NAMALWA (cell line): ENCODE data around the gene ETFB.

ENCODE experiments used
- DNase-seq: peaks from one replicate; pipeline ENCODE4 v3.0.0-alpha.2; 2015; ENCODE audit warnings: low spot score

Gene ETFB

DNA sequence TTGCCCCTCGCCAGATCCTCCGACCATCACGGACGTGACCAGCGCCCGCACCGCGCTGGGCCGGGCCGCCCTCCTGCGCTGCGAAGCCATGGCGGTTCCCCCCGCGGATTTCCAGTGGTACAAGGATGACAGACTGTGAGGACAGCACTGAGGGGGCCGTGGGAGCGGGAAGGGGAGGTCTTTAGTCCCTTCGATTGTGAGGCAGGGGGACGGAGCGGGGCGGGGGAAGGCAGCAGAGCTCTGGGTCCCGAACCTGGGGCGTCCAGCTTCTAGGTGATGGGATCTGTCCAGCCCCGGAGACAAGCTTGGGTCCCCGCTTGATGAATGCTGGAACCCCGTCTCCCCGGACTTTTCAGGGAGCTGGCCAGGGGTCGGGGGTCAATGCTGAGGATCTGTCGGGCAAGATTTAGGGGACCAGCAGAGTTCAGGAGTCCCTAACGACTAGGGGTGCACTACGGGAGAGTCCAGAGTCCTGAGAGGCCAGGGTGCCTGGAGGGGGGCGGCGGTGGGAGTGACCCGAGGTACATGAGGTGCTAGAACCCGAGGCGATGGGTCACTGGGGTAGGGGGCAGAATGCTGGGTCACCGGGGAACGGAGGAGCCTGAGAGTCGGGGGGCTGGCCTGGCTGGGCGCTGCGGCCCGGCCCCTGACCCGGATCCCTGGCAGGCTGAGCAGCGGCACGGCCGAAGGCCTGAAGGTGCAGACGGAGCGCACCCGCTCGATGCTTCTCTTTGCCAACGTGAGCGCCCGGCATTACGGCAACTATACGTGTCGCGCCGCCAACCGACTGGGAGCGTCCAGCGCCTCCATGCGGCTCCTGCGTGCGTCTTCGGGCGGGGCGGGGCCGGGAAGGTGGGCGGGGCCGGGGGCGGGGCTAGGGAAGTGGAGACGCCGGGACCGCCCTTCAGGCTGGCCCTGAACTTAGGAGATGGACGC lies 38.9 kb downstream of the ETFB start:
- DNase-seq: no peak

DNA sequence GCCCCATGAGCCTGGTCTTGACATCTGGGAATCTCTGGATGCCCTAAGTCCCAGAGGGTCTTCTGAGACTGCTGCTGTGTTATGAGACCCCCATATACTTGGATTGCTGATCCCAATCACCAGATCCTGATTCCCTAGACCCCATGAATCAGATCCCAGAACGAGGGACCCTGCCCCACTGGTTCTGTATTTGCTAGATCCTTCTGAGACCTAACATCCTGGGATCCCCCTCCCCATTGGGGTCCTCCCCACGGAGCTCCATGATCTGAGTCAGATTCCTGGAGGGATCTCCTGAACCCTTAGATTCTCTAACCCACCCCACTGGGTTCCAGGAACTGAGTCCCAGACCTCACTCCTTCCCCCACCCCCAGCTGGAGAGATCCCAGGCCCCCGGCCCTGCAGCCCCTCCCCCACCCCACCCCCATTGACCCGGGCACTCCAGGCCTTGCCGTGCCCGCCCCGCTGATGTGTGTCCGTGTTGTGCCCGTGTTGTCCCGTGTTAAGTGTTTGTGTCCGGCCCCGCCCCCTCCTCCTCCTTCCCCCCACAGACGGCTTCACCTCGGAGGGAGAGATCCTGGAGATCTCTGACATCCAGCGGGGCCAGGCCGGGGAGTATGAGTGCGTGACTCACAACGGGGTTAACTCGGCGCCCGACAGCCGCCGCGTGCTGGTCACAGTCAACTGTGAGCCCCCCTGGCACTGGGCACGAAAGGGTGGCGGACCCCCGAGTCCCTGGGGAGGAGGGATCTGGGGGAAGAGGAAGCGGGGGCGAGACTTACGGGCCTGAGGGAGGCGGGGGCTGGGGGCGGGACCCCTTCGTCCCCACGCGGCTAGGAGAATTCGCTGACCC lies 39.7 kb downstream of the ETFB start:
- DNase-seq: no peak

DNA sequence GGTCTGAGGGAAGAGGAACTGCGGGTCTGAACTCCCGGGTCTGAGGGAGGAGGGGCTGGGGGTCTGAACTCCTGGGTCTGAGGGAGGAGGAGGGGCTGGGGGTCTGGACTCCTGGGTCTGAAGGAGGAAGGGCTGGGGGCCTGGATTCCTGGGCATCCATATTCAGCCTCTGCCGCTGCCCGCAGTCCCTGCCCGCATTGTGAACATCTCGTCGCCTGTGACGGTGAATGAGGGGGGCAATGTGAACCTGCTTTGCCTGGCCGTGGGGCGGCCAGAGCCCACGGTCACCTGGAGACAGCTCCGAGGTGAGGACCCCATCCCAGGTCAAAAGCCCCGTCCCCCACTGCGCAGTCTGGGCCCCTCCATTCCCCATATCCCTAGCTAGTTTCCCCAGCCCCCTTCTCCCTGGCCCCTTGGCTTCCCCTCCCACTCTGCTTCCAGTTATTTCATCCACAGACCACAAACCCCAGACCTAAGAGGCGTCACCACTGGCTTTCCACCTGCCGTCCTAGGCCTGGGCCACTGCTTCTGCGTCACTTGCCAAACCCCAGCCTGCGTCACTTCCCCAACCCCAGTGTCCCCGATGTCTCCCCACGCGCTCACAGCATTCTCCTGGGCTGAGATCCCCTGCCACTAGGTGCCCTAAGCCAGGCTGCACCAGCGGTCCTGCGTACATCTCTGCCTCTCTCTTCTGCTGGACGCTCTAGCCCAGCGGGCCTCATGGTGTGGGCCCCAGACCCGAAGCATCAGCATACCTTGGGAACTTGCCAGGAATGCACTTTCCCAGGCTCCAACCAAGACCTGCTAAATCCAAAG lies 40.8 kb downstream of the ETFB start:
- no peak for DNase-seq

DNA sequence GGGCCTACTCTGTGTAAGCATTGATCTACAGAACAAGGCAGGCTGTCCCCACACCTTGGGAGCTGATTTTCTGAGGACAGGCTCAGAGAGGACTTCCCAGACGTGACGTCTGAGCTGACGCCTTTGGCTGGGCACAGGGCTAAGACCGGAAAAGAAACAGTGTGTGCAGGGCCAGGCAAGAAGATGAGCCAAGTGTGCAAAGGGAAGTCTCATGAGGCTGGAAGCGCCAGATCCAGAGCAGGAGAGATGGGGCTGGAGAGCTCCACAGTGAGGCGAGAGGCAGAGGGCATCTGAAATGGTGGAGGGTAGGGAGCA lies 42.1 kb downstream of the ETFB start:
- DNase-seq: no peak

DNA sequence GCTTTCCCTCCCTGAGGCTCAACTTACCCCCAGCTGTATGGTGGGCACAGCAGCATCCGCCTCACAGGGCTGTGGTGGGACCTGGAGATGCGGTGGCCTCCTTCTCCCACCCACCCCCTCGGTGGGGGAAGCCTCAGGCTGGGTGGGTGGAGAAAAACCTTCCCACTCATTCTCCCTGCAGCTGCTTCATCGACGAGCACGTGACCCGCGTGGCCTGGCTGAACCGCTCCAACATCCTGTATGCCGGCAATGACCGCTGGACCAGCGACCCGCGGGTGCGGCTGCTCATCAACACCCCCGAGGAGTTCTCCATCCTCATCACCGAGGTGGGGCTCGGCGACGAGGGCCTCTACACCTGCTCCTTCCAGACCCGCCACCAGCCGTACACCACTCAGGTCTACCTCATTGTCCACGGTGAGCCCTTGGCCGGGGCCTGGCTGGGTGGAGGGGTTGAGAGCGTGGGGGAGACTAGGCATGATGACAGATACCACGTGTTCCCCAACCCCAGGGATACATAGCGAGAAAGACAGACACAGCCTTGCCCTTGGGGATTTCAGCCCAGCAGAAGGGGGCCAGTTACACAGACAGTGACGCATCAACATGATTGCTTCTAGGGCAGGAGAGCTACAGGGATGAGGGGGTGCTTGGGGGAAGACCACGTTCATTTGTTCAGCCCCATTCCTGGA lies 42.6 kb downstream of the ETFB start:
- no peak for DNase-seq

DNA sequence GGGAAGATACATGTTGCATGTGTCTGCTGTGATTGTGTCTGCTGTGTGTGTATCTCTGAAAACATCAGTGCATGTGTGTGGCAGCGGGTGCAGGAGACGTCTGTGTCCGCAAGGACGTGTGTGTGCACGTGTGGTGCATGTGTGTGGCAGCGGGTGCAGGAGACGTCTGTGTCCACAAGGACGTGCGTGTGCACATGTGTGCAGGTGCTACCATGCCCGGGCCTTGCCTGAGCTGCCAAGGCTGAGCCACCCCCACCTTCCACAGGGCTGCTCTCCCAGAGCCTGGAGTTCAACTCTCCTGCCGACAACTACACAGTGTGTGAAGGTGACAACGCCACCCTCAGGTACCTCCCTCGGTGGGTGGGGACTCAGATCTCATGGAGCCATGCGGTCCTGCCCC lies 44.4 kb downstream of the ETFB start:
- DNase-seq: no peak

DNA sequence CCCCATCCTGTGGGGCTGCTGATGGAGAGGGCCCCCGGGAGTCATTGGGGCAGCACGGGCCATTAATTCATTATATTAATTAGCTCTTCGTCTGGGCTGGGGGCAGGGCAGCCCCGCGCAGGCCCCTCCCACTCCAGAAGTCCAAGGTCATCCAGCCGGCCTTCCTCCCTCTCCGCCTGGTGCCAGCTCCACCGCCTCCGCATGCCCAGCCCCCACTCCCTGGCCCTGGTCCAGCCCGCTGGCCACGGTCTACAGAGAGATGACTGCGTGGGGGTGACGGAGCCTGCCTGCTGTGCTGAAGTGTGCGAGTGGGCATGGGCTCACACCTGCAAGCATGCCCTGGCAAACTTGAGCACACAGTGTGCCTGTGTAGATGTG lies 45.9 kb downstream of the ETFB start:
- DNase-seq: no peak

DNA sequence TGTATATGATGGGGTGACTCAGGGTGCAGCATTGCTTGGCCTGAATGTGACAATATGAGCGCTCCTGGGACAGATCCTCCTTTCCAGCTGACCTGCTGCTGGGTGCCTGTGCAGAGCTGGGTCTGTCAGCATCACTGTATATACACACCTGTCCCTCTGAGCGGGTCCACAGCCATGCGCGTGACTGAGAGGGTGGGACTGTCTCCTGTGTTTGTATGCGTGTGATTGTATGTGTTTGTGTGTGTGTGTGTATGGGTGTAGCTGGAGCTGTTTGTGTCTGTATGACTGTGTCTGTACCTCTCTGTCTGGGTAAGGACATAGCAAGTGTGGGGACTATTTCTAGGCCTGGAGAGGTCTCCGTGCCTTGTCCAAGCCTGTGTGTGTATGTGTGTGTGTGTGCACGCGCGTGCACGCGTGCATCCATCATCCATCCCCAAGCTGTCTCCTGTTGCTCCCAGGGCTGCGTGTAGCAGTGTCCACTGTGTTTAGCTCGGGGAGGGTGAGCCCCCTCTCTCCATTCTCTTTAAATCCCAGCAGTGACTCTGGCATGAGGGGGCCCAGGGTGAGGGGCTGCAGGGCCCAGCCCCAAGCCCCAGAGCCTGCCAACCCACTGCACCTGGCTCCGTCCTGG lies 46.4 kb downstream of the ETFB start:
- no peak for DNase-seq

DNA sequence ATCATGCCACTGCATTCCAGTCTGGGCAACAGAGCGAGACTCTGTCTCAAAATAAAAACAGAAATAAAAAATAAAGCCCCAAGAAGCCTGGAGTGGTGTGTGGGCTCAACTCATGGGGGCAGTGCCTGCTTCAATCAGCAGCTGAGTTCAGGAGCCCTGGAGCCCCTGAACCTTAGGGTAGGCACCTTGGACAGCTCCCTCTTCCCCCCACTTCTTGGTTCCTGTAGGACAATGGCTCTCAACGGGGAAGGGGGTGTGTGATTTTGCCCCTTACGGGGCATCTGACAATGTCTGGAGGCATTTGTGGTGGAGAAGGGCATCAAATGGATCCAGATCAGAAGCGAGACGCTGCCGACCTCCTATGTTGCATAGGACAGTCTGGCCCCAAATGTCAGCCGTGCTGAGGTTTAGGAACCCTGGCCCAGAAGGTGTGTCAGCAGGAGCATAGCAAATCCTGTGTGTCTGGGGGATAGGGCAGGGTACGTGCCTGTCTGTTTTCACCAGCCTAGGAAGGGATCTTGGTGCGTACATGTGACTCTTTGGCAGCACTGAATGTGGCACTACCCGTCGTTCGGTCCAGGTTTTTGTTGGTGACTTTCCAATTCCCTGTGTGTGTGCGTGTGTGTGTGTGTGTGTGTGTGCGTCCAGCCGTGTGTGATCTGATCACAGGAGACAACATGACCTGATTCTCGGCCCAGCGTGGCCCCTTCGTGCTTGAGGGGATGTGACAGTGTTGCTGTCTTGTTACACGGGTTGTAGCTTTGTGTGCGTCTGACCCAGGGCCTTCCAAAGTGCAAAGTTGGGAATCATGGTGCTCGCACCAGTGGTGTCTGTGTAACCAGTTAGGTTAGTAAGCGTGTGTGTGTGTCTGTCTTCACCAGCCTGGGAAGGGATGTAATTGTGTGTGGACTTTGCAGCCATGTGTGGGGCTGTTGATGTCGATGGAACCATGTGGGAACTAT lies 47.2 kb downstream of the ETFB start:
- DNase-seq: no peak

DNA sequence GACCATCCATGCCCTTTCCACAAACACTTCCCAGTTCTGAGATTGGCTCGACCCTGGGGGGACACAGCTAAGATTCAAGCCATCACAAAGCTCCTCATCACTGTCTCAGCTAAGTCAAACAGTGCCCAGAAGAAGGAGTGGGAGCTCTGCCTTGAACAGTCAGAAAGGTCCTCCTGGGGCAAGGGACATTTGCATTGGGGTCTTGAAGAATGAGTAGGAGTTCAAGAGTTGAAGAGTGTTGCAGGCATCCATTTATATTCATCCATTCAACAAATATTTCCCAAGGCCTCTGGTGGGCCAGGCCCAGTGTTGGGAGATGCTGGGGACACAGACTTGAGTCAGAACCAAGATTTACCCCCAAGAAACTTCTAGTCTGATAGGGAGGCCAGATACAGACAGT lies 48.2 kb downstream of the ETFB start:
- no peak for DNase-seq

DNA sequence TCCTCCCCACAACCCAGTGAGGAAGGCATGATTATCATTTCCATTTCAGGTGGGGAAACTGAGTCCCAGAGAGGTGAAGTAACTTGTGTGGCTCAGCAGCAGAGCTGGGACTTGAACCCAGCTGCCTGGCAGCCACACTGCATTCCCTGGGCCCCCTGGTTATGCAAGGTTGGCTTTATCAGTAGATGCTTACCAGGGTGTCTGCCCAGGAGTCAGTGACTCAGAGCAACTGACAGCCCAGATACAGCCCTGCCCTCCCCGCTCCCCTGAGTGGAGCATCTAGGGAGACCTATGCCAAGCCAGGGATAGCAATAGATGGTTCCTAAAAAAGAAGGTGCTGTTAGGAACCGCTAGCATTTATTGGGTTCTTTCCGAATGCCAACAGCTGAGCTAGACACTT lies 48.8 kb downstream of the ETFB start:
- no peak for DNase-seq

DNA sequence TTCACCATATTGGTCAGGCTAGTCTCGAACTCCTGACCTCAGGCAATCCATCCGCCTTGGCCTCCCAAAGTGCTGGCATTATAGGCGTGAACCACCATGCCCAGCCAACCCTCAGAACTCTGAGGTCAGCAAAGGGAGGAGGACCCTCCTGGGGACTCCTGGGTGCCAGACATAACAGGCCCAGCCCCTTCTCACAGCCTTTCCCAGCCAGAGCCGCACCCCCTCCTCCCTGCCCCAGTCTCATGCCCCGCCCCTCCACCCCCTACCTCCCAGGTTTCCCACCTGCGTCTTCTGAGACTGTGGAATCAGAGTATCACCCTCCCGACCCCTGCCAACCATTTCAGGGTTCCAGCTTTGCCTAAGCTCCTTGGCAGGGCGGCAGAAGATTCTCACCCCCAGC lies 49.5 kb downstream of the ETFB start:
- DNase-seq: no peak

DNA sequence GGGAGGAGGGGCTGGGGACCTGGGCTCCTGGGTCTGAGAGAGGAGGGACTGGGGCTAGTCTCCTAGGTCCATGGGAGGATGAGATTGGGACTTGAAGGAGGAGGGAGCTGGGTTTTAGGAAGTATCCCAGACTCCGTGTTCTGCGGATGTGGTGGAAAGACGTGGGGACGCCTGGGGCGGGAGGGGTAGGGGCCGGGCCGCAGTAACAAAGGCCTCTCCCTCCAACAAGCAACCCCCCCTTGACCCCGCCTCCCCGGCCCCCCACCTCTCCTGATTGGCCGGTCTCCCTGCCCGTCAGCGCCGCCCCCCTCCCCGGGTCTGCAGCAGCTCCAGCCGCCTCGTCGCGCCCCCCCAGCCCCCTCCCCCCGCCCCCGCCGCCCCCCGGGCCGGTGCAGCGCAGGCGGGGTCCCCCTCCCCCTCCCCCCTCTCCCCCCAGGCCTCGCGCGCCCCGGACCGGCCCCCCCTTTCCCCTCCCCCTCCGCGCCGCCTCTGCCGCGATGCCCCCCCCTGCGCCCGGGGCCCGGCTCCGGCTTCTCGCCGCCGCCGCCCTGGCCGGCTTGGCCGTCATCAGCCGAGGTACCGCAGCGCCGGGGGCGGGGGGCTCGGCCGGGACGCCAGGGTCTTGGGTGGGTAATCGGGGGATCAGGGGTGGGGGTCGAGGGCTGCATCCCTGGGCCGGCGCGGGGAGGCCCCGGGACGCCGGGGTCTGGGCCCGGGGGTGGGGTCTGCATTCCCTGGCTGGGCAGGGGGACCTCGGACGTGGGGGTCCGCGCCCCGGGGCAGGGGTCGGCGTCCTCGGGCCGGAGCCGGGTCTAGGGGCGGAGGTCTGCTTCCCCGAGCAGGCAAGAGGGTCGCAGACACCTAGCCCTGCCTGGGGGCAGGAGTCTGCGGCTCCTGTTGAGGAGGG lies 54.6 kb downstream of the ETFB start, which contains the start of gene IGLON5:
IGLON5 (plus strand) TSS at position 294 of the 907 bp plus-strand sequence; CDS start at position 498, 204 bp downstream.
- DNase-seq: no peak

DNA sequence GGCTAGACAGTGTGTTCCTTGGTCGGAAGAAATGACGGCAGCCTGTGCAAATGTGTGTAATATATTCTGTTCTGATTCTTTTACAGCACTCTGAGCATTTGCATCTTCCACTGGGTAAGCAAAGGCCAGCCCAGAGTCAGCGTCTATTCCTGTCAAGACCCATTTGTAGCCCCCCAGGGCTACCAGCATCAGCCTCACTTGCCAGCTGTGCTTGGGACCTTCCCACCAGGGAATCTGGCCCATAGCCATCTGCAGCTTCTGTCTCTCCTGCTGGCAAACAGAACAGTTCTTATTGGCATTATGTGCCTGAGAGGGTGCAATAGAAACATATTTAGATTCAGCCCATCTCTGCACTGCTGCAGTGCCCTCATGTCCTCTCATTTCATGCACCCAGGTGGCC lies 60.7 kb downstream of the ETFB start:
- no peak for DNase-seq

DNA sequence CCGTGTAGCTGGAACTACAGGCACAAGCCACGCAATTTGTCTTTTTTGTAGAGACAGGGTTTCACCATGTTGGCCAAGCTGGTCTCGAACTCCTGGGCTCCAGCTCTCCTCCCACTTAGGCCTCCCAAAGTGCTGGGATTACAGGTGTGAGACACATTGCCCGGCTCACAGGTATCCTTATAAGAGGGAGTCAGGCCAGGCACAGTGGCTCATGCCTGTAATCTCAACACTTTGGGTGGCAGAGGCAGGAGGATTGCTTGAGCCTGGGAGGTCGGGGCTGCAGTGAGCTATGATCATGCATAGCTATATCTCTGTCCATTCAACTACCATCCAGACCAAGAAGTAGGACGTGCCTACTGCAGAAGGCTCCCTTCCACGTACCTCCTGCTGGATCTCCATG lies 64.9 kb downstream of the ETFB start:
- DNase-seq: no peak

DNA sequence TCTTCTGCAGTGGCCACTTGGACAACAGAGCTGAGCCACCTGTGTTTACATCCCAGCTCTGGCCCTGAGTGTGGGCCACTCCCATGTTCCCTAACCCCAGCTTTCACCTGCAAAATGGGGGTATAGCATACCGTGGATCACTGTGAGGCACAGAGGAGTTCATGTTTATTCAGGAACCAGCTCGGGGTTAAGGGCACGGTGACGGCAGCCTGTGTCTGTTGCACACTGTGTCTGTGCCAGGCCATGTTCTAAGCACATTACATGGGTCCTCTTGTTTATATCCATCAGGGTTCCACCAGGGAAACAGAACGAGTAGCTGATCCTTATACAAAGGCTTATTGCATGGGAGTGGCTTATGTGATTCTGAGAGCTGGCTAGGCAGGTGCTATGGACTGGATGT lies 68.8 kb downstream of the ETFB start:
- DNase-seq: no peak

DNA sequence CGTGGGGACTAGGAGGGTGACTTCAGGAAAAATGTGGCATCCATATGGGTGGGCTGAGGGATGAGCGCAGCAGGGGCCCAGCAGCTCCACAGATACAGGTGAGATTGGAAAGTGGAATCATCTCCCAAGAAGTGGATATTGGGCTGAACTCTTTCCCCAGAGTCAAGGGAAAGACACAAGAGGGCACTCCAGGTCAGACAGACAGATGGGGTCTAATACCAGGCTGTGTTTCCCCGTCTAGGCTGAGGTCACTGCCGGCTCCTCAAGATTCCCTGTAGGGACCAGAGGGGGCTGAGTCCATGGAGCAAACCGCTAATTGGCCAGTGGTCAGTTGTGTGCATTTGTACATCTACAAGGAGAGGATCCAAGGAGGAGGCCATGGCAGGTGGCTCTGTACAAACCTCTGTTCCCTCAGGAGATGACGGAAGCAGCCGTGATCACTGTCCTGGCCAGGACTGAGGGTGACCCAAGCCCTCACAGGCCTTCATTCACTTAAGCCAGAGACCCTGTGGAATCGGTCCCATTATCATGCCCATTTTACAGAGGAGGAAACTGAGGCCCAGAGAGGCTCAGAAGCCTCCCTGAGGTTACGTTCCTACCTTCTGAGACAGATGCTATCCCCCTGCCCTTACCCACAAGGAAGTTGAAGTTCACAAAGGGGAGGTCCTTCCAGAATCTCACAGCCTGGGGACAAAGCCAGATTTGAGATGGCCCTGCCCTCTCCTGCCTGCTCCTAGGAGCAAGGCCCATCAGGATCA lies 69.7 kb downstream of the ETFB start:
- no peak for DNase-seq

DNA sequence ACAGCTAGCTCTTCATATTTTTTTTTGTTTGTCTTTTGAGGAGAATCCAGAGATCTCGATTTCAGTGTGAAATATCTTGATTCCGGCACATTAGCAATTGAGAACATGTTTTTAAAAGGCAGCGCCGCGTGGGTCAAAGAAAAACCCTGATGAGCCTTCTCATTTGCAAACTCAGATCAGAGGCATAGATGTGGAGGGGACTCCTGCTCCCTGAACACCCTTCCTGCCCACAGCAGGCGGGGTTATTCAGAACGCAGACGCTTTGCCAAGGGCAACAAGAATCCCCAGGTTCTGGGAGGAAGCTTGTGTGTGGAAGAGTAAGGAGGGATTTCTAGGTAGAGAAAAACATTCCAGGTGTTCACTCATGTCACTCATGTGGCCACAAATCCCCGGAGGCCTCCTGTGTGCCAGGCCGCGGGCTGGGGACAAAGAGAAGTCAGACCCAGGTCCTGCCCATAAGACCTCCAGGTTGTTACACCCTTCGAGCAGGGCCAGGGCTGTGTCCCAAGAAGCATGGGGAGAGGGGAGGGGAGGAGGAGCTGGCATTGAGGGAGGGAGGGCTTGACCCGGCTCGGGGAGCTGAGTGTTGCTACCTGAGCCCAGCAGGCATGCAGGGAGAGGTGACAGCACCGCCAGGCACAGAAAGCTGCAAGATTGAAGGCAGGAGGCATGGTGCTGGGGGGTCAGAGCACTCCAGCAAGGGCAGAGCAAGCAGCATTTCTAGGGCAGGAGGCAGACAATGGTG lies 70.6 kb downstream of the ETFB start:
- DNase-seq: no peak
